HG03432 (cell line): ENCODE measurements around the gene NRIP2.

Experiments used
- ATAC-seq: cut with Tn5 transposase; IDR thresholded peaks from one replicate; pipeline ENCODE4 v1.9.1; 2021; ENCODE audit warnings: mild to moderate bottlenecking, moderate library complexity; ENCODE audit not compliant: unreplicated experiment

NRIP2 gene

GRCh38 chr12:2811801-2812200 is 23.0 kb downstream of the NRIP2 start:
- no peak for ATAC-seq

- ATAC-seq: no peak
Observed at GRCh38 chr12:2806700-2807099, 28.1 kb downstream of the NRIP2 start.

- ATAC-seq: no peak
Observed at GRCh38 chr12:2805143-2805520, 29.7 kb downstream of the NRIP2 start.

- no peak for ATAC-seq
Observed at GRCh38 chr12:2804393-2805142, 30.3 kb downstream of the NRIP2 start.

- ATAC-seq: no peak
Observed at GRCh38 chr12:2803635-2804392, 31.0 kb downstream of the NRIP2 start.

GRCh38 chr12:2801044-2801783 is 33.6 kb downstream of the NRIP2 start:
- no peak for ATAC-seq

GRCh38 chr12:2800046-2800570 is 34.7 kb downstream of the NRIP2 start:
- no peak for ATAC-seq

- ATAC-seq: no peak
Observed at GRCh38 chr12:2797721-2798418, 37.0 kb downstream of the NRIP2 start.

GRCh38 chr12:2796187-2796666 is 38.6 kb downstream of the NRIP2 start:
- ATAC-seq: no peak

- peak; percentile 78 for ATAC-seq
Observed at GRCh38 chr12:2795291-2796186, 39.3 kb downstream of the NRIP2 start.

GRCh38 chr12:2794736-2795289 is 40.0 kb downstream of the NRIP2 start, which contains the start of gene FKBP4:
Gene FKBP4, plus strand, starts transcription at chr12:2794970. Its CDS starts 170 bp downstream, at chr12:2795140.
- ATAC-seq: peak; percentile 80

- peak; percentile 9 for ATAC-seq
Observed at GRCh38 chr12:2794191-2794735, 40.6 kb downstream of the NRIP2 start.

GRCh38 chr12:2793561-2793960 is 41.3 kb downstream of the NRIP2 start:
- ATAC-seq: no peak

- ATAC-seq: no peak
Observed at GRCh38 chr12:2792671-2793500, 41.9 kb downstream of the NRIP2 start.

- no peak for ATAC-seq
Observed at GRCh38 chr12:2791089-2791488, 43.7 kb downstream of the NRIP2 start.

- ATAC-seq: no peak
Observed at GRCh38 chr12:2785017-2785416, 49.8 kb downstream of the NRIP2 start.

- no peak for ATAC-seq
Observed at GRCh38 chr12:2783936-2784600, 50.8 kb downstream of the NRIP2 start.
